AG04449 (cell line): ENCODE results near the gene LTA.

Experiments
- CTCF ChIA-PET: fragments of 350-600 bp; formaldehyde crosslinking; extraction: SDS; loops from one replicate; lab custom pipeline; 2021; ENCODE audit warnings: antibody characterized with exemption; lab: Yijun Ruan, JAX
- POLR2A ChIA-PET: fragments of 400-600, 350-600 bp; formaldehyde crosslinking; extraction: SDS; loops from one replicate; lab custom pipeline; 2020; ENCODE audit warnings: antibody characterized with exemption, inconsistent platforms; lab: Yijun Ruan, JAX
- DNase-seq: peaks from one replicate; pipeline ENCODE4 v3.0.0-alpha.2; 2010; ENCODE audit warnings: low read depth, low spot score
- H3K4me3 ChIP-seq: 2 replicates; pipeline ENCODE4 v1.5.1; 2011; ENCODE audit warnings: low read depth, mild to moderate bottlenecking, control low read depth, low read length
- CTCF ChIP-seq: IDR thresholded peaks from one replicate; pipeline ENCODE4 v1.5.1; 2011; ENCODE audit warnings: mild to moderate bottlenecking, moderate library complexity, low read length, control low read depth, inconsistent platforms; ENCODE audit not compliant: insufficient read depth; ENCODE audit errors: missing control alignments

LTA gene

GRCh38 chr6:31620586-31621319 lies 48.7 kb downstream of the LTA start, which contains the start of gene PRRC2A:
PRRC2A (plus strand) TSS chr6:31620715; CDS start chr6:31622790, 2,075 bp downstream.
- peak within 1 kb of the TSS; percentile 97 for H3K4me3 ChIP-seq
- ChIA-PET POLR2A (interaction anchor here (1.4 to 3.1 kb wide), 3 partner anchors 18 to 40 kb away, joined by 3 to 16 read pairs (median 4); partner anchors contain the start of genes BAG6 and C6orf47), CTCF (interaction anchor here (1.0 to 2.7 kb wide), 4 partner anchors 19 to 74 kb away, joined by 3 to 17 read pairs (median 4); partner anchors contain the start of genes ATP6V1G2 and NFKBIL1)
- DNase-seq = no peak
- no peak for TF ChIP-seq CTCF

- TF ChIP-seq CTCF = no peak
- ChIA-PET POLR2A (interaction anchor here (0.6 to 3.1 kb wide), 6 partner anchors 13 to 328 kb away, joined by 3 to 16 read pairs (median 5); partner anchors contain the start of gene C6orf47), CTCF (interaction anchor here (1.1 to 2.7 kb wide), 2 partner anchors 41 to 75 kb away, joined by 4 to 17 read pairs; partner anchors contain the start of genes ATP6V1G2 and NFKBIL1)
- no peak for DNase-seq
- H3K4me3 ChIP-seq = peak overlapping the region; percentile 97
These were observed 49.3 kb downstream of the LTA start for GRCh38 chr6:31621320-31621939.

GRCh38 chr6:31621991-31622390 lies 49.9 kb downstream of the LTA start:
- peak; percentile 4 for DNase-seq
- no peak for TF ChIP-seq CTCF
- ChIA-PET POLR2A (interaction anchor here (0.6 to 3.1 kb wide), 6 partner anchors 12 to 327 kb away, joined by 3 to 16 read pairs (median 5); partner anchors contain the start of gene C6orf47), CTCF (interaction anchor here (1.1 to 2.7 kb wide), 3 partner anchors 12 to 76 kb away, joined by 4 to 17 read pairs (median 4); partner anchors contain the start of genes ATP6V1G2 and NFKBIL1)
- H3K4me3 ChIP-seq = peak overlapping the region; percentile 97

- H3K4me3 ChIP-seq = peak overlapping the region; percentile 97
- ChIA-PET CTCF (interaction anchor here (1.2 to 2.7 kb wide), 2 partner anchors 12 to 76 kb away, joined by 4 to 17 read pairs; partner anchors contain the start of genes ATP6V1G2 and NFKBIL1), POLR2A (interaction anchor here (1.4 to 3.1 kb wide), 3 partner anchors 14 to 80 kb away, joined by 3 to 16 read pairs (median 7); no protein-coding TSS in a partner anchor)
These were observed 50.6 kb downstream of the LTA start for GRCh38 chr6:31622684-31623091.

More at GRCh38 chr6:31622684-31623091, 50.6 kb downstream of the LTA start:
- TF ChIP-seq CTCF = no peak
- DNase-seq = no peak
